GM23248 (cell line): ENCODE data around the gene NRDE2. TPM values are rescaled to one million over a fixed set of nuclear protein-coding genes. Genes with fewer than 3 reads are reported as not detected.
A peak's percentile ranks its signal among the peaks of the same experiment; 100 is the strongest.

Source experiments
- DNase-seq: peaks from one replicate; pipeline ENCODE4 v3.0.0-alpha.2; 2015
- H2AFZ ChIP-seq: fragments of 200-600 bp; sonication (generic); 2 replicates; pipeline ENCODE4 v1.6.1; 2016; ENCODE audit warnings: antibody characterized with exemption
- H3F3A ChIP-seq: fragments of 200-600 bp; sonication (generic); 2 replicates; pipeline ENCODE4 v1.6.1; 2016; ENCODE audit warnings: mild to moderate bottlenecking, antibody characterized with exemption, mixed run types; ENCODE audit not compliant: insufficient read depth
- H3K27ac ChIP-seq: fragments of 200-600 bp; sonication (generic); 2 replicates; pipeline ENCODE4 v1.5.1; 2016; ENCODE audit warnings: mild to moderate bottlenecking
- H3K27me3 ChIP-seq: fragments of 200-600 bp; sonication (generic); replicated peaks from 2 replicates; pipeline ENCODE4 v1.6.1; 2016; ENCODE audit warnings: mild to moderate bottlenecking; ENCODE audit not compliant: insufficient read depth
- H3K36me3 ChIP-seq: fragments of 200-600 bp; sonication (generic); 2 replicates; pipeline ENCODE4 v1.6.1; 2016; ENCODE audit warnings: low read depth, mild to moderate bottlenecking
- H3K4me1 ChIP-seq: fragments of 200-600 bp; sonication (generic); 2 replicates; pipeline ENCODE4 v1.6.1; 2016; ENCODE audit warnings: mild to moderate bottlenecking; ENCODE audit not compliant: insufficient read depth
- H3K4me2 ChIP-seq: fragments of 200-600 bp; sonication (generic); one replicate; pipeline ENCODE4 v1.6.1; 2016; ENCODE audit warnings: mild to moderate bottlenecking; ENCODE audit not compliant: unreplicated experiment
- H3K4me3 ChIP-seq: fragments of 200-600 bp; sonication (generic); 2 replicates; pipeline ENCODE4 v1.5.1; 2016; ENCODE audit warnings: mild to moderate bottlenecking
- H3K79me2 ChIP-seq: fragments of 200-600 bp; sonication (generic); 2 replicates; pipeline ENCODE4 v1.6.1; 2016; ENCODE audit warnings: mild to moderate bottlenecking; ENCODE audit not compliant: insufficient read depth
- H3K9ac ChIP-seq: fragments of 200-600 bp; sonication (generic); 2 replicates; pipeline ENCODE4 v1.6.1; 2016; ENCODE audit warnings: mild to moderate bottlenecking
- H3K9me2 ChIP-seq: fragments of 200-600 bp; sonication (generic); 2 replicates; pipeline ENCODE4 v1.6.1; 2016; ENCODE audit warnings: mixed run types, mild to moderate bottlenecking, moderate library complexity; ENCODE audit not compliant: insufficient read depth
- H3K9me3 ChIP-seq: fragments of 200-600 bp; sonication (generic); one replicate; pipeline ENCODE4 v1.6.1; 2017; ENCODE audit warnings: low read depth
- H4K20me1 ChIP-seq: fragments of 200-600 bp; sonication (generic); 2 replicates; pipeline ENCODE4 v1.6.0; 2016; ENCODE audit not compliant: insufficient read depth
- EZH2 ChIP-seq: fragments of 200-600 bp; sonication (generic); IDR thresholded peaks from 2 replicates; pipeline ENCODE4 v1.6.1; 2018; ENCODE audit warnings: antibody characterized with exemption, mild to moderate bottlenecking; ENCODE audit not compliant: insufficient read depth, poor library complexity, severe bottlenecking
- EZH2phosphoT487 ChIP-seq: fragments of 200-600 bp; sonication (generic); IDR thresholded peaks from 2 replicates; pipeline ENCODE4 v1.6.1; 2018; ENCODE audit warnings: antibody characterized with exemption, moderate library complexity, mild to moderate bottlenecking, low read depth; ENCODE audit not compliant: insufficient read depth
- WGBS, 2 experiments: methylation state at CpG; one replicate each; pipeline ENCODE4 v1.1.6; 2015 to 2017; ENCODE audit warnings: low lambda C conversion rate in 2 of 2, low coverage in 1 of 2; ENCODE audit errors: missing lambda C conversion rate in 2 of 2; 5-methylcytosine and 5-hydroxymethylcytosine counted together
- in situ Hi-C: fragments of 300-500 bp; cut with MboI; formaldehyde crosslinking; loops from 2 replicates; pipeline ENCODE4 v1.15.0; 2020
- polyA plus RNA-seq: library from polyadenylated mRNA; unstranded; fragments of >200 nt; fragmentation: Nextera tagmentation; extraction: Ambion mirVana; gene quantifications from 2 replicates; pipeline ENCODE4 v1.2.1, GENCODE V29; 2016
- total RNA-seq: library from RNA; depleted of rRNA; stranded (reverse); fragments of >200 nt; shearing (Covaris generic); gene quantifications from 2 replicates; pipeline ENCODE4 v1.2.3, GENCODE V29; 2014

The NRDE2 gene
- total and polyA plus RNA-seq, 2 experiments from 2014 or later: 9.4 to 10.2 TPM

DNA sequence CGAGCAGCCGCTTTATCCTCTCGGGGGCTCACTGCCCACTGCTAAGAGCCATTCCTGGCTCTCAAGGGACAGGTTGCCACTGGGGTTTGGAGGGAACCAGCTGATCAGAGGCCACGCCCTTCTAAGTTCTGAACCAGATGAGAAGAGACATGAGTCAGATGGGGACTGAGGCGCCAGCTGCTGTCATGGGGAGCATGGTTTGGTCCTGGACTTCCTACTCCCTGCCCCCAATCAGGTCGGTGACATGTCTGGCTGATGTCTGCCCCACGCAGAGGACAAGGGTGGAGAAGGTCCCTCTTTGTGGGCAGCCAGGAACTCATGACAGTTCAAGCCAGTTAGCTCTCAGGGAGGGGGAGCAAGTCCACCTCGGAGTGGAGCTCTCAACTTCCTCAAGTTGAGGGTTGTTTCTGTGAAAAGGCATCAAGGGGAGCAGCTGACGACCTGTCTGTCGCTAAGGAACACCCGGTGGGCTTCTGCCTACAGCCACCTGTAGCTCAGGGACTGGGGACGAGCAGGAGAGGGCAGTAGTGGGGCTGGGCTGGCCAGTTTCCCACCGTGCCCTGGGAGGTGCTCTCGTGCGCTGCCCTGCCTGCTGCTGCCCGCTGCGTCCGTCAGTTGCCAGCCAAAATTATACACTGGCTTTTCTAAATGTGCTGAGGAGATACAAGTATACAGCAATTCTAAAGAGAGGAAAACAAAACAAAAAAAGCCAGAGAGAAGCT, 54.9 kb downstream of the NRDE2 start:
- in situ Hi-C loops: no loop called here
- WGBS, 2 experiments: 93 to 95% methylated on average over 17 to 18 of the region's 18 CpGs
- no peak overlapping the region for H3K4me2 ChIP-seq
- no peak overlapping the region for H3K4me3 ChIP-seq
- peaks cover 15% of the 10 kb centered on the region for H3K4me1 ChIP-seq
- H3K9ac ChIP-seq: no peak overlapping the region
- H3K9me3 ChIP-seq: no peaks in the 10 kb centered on the region
- H3F3A ChIP-seq: peaks cover 21% of the 10 kb centered on the region
- DNase-seq: peak; percentile 36
- no peak overlapping the region for H3K27ac ChIP-seq
- TF ChIP-seq EZH2phosphoT487: no peak
- no peak for TF ChIP-seq EZH2
- H3K36me3 ChIP-seq: 0 out of 2 replicates have a peak, but pooled peaks cover 3% of the 10 kb centered on the region
- no peaks in the 10 kb centered on the region for H3K27me3 ChIP-seq
- H4K20me1 ChIP-seq: no peaks in the 10 kb centered on the region
- H3K9me2 ChIP-seq: no peaks in the 10 kb centered on the region
- H2AFZ ChIP-seq: no peak overlapping the region
- H3K79me2 ChIP-seq: no peaks in the 10 kb centered on the region

DNA sequence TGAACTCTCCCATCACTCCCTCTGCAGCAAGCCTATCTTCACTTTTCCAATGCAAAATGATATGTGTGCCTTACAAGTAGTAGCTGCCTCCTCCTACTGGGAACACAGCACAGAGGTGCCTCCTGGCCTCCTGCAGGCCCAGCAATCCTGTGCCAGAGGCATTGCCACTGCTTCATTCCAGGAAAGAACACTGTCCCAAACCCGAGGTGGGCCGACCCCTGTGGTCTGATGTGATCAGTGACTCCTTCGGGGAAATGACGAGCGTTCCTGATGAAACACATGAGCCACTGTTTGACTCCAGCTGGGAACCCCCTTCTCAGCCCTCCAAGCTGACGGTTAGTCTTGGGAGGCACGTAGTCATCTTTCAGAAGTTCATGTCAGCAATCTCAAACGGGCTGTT, 55.9 kb downstream of the NRDE2 start:
- H3K27ac ChIP-seq: peak overlapping the region; percentile 15; the same call in 1 of the 2 replicates
- H3K27me3 ChIP-seq: no peaks in the 10 kb centered on the region

GRCh38 chr14:90275458-90275814, 56.3 kb downstream of the NRDE2 start:
- 88 to 95% methylated on average over 9 of the region's 9 CpGs for WGBS, 2 experiments
- Histone ChIP-seq H3K9me2 (no peaks in the 10 kb centered on the region), H3K9ac (no peak overlapping the region), H3K27me3 (no peaks in the 10 kb centered on the region), H4K20me1 (no peaks in the 10 kb centered on the region), H3K4me3 (no peak overlapping the region), H3K27ac (peak overlapping the region; percentile 15; the same call in 1 of the 2 replicates), H3K36me3 (peaks cover 14% of the 10 kb centered on the region), H3K4me1 (0 out of 2 replicates have a peak, but pooled peaks cover 4% of the 10 kb centered on the region), H3K79me2 (no peaks in the 10 kb centered on the region), H3F3A (peaks cover 20% of the 10 kb centered on the region), H2AFZ (no peak overlapping the region), H3K4me2 (no peak overlapping the region), H3K9me3 (no peaks in the 10 kb centered on the region)
- in situ Hi-C loops: no loop called here
- no peak for DNase-seq
- no peak for TF ChIP-seq EZH2phosphoT487
- no peak for TF ChIP-seq EZH2

More for the DNA sequence above, 55.9 kb downstream of the NRDE2 start:
- no peaks in the 10 kb centered on the region for H3K79me2 ChIP-seq
- no peaks in the 10 kb centered on the region for H3K9me2 ChIP-seq
- TF ChIP-seq EZH2phosphoT487 (no peak), EZH2 (no peak)
- no peaks in the 10 kb centered on the region for H3K9me3 ChIP-seq
- in situ Hi-C loops: no loop called here
- no peak overlapping the region for H3K4me2 ChIP-seq
- H3K36me3 ChIP-seq: peaks cover 10% of the 10 kb centered on the region
- no peak overlapping the region for H3K4me3 ChIP-seq
- H3K4me1 ChIP-seq: peaks cover 6% of the 10 kb centered on the region
- 92 to 97% methylated on average over 8 of the region's 8 CpGs for WGBS, 2 experiments
- H4K20me1 ChIP-seq: no peaks in the 10 kb centered on the region
- peaks cover 20% of the 10 kb centered on the region for H3F3A ChIP-seq
- no peak overlapping the region for H2AFZ ChIP-seq
- DNase-seq: no peak
- no peak overlapping the region for H3K9ac ChIP-seq

DNA sequence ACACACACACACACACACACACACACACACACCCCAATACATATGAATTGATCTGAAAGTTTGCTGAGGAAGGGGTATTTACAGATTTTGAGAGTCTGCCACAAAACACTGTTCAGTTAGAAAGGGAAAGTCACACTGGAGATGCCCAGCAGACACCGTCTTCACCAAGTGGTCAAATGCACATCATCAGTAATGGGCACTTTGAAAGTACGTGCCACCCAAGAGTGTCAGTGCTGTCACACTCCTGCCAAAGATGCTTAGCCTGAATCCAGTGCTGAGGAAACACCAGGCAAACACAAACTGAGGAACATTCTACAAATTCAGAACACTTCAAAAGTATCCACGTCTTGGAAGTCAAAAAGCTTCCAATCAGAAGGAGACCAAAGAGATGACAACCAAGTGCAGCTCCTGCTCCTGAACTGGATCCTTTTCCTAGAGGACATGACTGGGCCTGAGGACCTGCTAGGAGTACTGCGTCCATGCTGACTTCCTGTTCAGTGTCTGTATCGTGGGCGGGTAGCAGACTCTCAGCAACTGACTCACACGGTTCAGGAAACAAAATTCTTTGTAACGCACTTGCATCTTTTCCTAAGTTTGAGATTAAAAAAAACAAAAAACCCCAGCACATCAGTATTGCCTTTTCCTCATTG, 56.8 kb downstream of the NRDE2 start:
- DNase-seq: peak; percentile 68
- Histone ChIP-seq H3K4me3 (no peak overlapping the region), H3K9me2 (no peaks in the 10 kb centered on the region), H3K27me3 (no peaks in the 10 kb centered on the region), H3F3A (peaks cover 20% of the 10 kb centered on the region), H3K79me2 (no peaks in the 10 kb centered on the region), H3K9ac (no peak overlapping the region), H3K36me3 (peaks cover 17% of the 10 kb centered on the region), H2AFZ (no peak overlapping the region), H3K27ac (peak overlapping the region; percentile 15; the same call in 1 of the 2 replicates), H3K9me3 (no peaks in the 10 kb centered on the region), H3K4me2 (no peak overlapping the region), H3K4me1 (0 out of 2 replicates have a peak, but pooled peaks cover 4% of the 10 kb centered on the region), H4K20me1 (no peaks in the 10 kb centered on the region)
- TF ChIP-seq EZH2: no peak
- no peak for TF ChIP-seq EZH2phosphoT487
- in situ Hi-C loops: no loop called here
- WGBS, 2 experiments: 78 to 82% methylated on average over 8 of the region's 8 CpGs
